ENCODE results near the gene TMEM244.
"Not testable (repeated sequence)": the region's sequence is repeated elsewhere in the genome, so short reads cannot be mapped to it uniquely, and the experiment has no call there.

- TF ChIP-seq CTCF (IDR thresholded peaks at IDR 0.05; ENCODE audit: borderline replicate concordance, extremely low read depth, low read length, poor library complexity, severe bottlenecking); EZH2 (IDR thresholded peaks at IDR 0.05; ENCODE audit: borderline replicate concordance, low read depth, low read length, severe bottlenecking): not testable (repeated sequence)
Measured at GRCh38 chr6:129807141-129807540, 54.0 kb downstream of the TMEM244 start.
